Upper lobe of right lung (tissue), 1 donor: ENCODE measurements around the gene SPRR1A. TPM values are rescaled to one million over a fixed set of nuclear protein-coding genes. Genes with fewer than 3 reads are reported as not detected.

ENCODE experiments used
- ATAC-seq: fragments of 200-7000 bp; cut with Tn5 transposase; one replicate; pipeline ENCODE4 v1.9.1; 2020; ENCODE audit warnings: mild to moderate bottlenecking, moderate library complexity
- DNase-seq: peaks from one replicate; pipeline ENCODE4 v3.0.0-alpha.2; 2020
- H3K27ac ChIP-seq: fragments of 200-600 bp; one replicate; pipeline ENCODE4 v1.8.0; 2022
- H3K27me3 ChIP-seq: fragments of 200-600 bp; one replicate; pipeline ENCODE4 v1.8.0; 2022; ENCODE audit warnings: mild to moderate bottlenecking
- H3K36me3 ChIP-seq: fragments of 200-600 bp; one replicate; pipeline ENCODE4 v1.8.0; 2022
- H3K4me1 ChIP-seq: fragments of 200-600 bp; one replicate; pipeline ENCODE4 v1.8.0; 2022
- H3K4me3 ChIP-seq: fragments of 200-600 bp; one replicate; pipeline ENCODE4 v1.8.0; 2022; ENCODE audit warnings: mild to moderate bottlenecking
- H3K9me3 ChIP-seq: fragments of 200-600 bp; one replicate; pipeline ENCODE4 v1.8.0; 2022
- intact Hi-C: fragments of 100-400 bp; cut with DNase I; formaldehyde crosslinking; loops from one replicate; pipeline ENCODE4 v1.11.0; 2022
- total RNA-seq: library from RNA; stranded (reverse); fragmentation: NEBNext Ultra II Directional; extraction: Animal tissue kit (Norgen Biotek cat#: 25700); gene quantifications from one replicate; pipeline ENCODE4 v1.2.1, GENCODE V29; 2021
- TF ChIP-seq, protein P1 (sequence below): fragments of 200-600 bp; IDR thresholded peaks from one replicate; pipeline ENCODE4 v1.8.0; 2022; ENCODE audit warnings: antibody characterized with exemption
- donor health status: DM: no; HTN: yes; CAD: no; lungs with severe emphysema.

SPRR1A gene
- total RNA-seq, 1 donor from 2014 or later = not detected

DNA sequence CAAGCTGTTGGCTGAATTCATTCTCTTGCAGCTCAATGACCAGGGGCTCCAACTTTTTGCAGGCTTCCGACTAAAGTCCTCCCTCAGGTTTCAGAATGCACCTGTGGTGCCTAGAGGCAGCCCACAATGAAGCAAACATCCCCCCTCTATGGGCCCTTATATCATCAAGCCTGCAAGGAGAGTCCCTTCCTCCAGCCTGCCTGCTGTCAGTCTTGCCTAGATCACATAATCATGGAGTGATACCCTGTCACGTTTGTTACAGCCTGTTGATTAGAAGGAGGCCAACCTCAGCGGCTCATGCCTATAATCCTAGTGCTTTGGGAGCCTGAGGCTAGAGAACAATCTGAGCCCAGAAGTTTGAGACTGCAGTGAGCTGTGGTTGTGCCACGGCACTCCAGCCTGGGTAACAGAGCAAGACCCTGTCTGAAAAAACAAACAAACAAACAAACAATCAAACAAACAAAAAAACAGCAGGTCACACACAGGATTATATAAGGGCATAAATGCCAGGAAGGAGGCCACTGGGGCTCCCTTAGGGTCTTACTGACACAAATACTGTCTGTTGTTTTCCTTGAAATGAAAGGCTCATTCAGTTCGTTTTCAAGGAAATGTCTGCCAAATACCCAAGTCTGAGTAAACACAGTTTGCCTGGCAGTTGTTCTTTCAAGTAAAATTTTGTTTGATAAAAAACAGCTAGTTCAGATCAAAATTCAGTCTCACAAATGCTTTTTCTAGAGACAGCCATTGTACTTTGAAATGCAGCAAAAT lies 12.9 kb downstream of the SPRR1A start:
- no peak for ATAC-seq
- no peak for DNase-seq
- intact Hi-C loops = no loop called here

DNA sequence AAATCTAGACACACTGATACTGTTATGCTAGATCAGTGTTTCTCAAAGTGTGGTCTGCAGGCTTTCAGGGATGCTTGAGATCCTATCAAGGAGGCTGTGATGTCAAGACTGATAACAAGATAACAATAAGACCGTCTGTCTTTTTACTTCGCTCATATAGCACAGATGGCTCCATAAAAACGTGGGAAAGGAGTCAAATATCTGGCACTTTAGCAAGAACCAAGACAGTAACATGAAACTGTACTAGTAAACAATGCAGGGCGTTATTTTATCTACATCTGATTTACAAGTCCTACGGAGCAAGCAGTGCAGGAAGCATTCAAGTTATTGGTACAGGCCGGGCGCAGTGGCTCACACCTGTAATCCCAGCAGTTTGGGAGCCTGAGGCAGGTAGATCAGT lies 14.0 kb downstream of the SPRR1A start:
- no peaks in the 10 kb centered on the region for H3K27me3 ChIP-seq
- TF ChIP-seq, protein P1, sequence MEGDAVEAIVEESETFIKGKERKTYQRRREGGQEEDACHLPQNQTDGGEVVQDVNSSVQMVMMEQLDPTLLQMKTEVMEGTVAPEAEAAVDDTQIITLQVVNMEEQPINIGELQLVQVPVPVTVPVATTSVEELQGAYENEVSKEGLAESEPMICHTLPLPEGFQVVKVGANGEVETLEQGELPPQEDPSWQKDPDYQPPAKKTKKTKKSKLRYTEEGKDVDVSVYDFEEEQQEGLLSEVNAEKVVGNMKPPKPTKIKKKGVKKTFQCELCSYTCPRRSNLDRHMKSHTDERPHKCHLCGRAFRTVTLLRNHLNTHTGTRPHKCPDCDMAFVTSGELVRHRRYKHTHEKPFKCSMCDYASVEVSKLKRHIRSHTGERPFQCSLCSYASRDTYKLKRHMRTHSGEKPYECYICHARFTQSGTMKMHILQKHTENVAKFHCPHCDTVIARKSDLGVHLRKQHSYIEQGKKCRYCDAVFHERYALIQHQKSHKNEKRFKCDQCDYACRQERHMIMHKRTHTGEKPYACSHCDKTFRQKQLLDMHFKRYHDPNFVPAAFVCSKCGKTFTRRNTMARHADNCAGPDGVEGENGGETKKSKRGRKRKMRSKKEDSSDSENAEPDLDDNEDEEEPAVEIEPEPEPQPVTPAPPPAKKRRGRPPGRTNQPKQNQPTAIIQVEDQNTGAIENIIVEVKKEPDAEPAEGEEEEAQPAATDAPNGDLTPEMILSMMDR = no peak
- H3K4me3 ChIP-seq = no peak overlapping the region
- no peaks in the 10 kb centered on the region for H3K4me1 ChIP-seq
- no peaks in the 10 kb centered on the region for H3K9me3 ChIP-seq
- no peak for DNase-seq
- no peak for ATAC-seq
- no peaks in the 10 kb centered on the region for H3K36me3 ChIP-seq
- intact Hi-C loops = no loop called here
- H3K27ac ChIP-seq = no peak overlapping the region

More for the DNA sequence above, 12.9 kb downstream of the SPRR1A start:
- Histone ChIP-seq H3K4me1 (no peaks in the 10 kb centered on the region), H3K36me3 (no peaks in the 10 kb centered on the region), H3K4me3 (no peak overlapping the region), H3K9me3 (no peaks in the 10 kb centered on the region), H3K27ac (no peak overlapping the region), H3K27me3 (no peaks in the 10 kb centered on the region)
- TF ChIP-seq, protein P1 = no peak

DNA sequence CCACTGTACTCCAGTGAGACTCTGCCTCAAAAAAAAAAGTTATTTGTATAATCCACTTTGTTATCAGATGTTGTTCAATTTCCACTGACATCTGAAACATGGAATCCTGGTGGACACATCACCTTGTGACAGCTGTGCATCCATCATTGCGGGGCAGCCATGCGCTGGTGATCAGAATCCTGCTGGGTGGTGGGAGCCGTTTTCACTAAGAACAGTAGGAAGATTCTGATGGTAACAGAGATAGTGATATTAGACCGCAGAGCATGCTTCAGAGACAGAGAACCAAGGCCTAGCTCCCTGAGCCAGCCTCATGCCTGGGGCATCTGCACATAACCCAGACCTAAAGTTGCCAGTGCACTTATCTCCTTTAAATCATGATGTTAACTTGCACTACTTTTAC lies 14.6 kb downstream of the SPRR1A start:
- no peaks in the 10 kb centered on the region for H3K27me3 ChIP-seq
- TF ChIP-seq, protein P1 = no peak
- H3K9me3 ChIP-seq = no peaks in the 10 kb centered on the region
- intact Hi-C loops = no loop called here
- no peak overlapping the region for H3K27ac ChIP-seq
- ATAC-seq (no peak), DNase-seq (no peak)
- no peaks in the 10 kb centered on the region for H3K36me3 ChIP-seq
- H3K4me1 ChIP-seq = no peaks in the 10 kb centered on the region
- no peak overlapping the region for H3K4me3 ChIP-seq

DNA sequence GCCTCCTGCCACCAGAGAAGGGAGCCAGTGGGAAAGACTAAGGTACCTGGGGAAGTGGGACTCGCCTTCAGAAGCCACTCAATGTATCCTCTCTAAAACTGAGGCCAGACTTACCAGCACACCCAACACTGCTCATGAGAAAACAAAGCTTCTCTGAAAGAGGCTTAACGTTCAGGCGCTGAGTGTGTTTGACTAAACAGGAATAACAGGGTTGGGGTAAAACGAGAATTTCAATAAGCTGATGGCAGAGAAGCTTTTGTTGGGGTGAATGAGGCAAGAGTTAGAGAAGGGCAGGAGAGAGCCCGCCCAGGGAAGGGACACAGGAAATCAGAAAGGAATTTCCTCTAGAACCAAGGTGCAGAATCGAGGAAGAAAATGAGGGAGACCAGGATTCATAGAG lies 15.9 kb downstream of the SPRR1A start:
- Histone ChIP-seq H3K36me3 (no peaks in the 10 kb centered on the region), H3K9me3 (no peaks in the 10 kb centered on the region), H3K4me3 (no peak overlapping the region), H3K27me3 (no peaks in the 10 kb centered on the region), H3K27ac (no peak overlapping the region), H3K4me1 (no peaks in the 10 kb centered on the region)
- no peak for DNase-seq
- ATAC-seq = no peak
- TF ChIP-seq, protein P1 = no peak
- intact Hi-C loops = no loop called here

DNA sequence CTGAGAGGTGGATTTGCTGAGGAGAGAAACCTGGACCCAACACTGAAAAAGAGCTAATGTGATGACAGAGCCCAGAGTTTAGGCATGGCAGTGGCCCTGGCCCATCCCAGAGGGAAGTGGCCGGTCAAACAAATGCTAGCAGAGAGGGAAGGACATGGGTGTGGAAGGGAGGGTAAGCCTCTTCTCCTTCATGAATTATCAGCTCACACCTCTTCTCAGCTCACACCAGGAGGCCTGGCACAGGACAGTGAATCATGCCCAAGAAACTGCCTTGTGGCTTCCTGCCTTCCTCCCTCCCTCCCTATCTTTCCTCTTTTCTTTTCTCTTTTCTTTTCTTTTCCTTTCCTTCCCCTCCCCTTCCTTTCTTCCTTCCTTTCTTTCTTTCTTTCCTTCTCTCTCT lies 16.4 kb downstream of the SPRR1A start:
- ATAC-seq = peak; percentile 15
- Histone ChIP-seq H3K27ac (no peak overlapping the region), H3K4me1 (no peaks in the 10 kb centered on the region), H3K9me3 (no peaks in the 10 kb centered on the region), H3K27me3 (no peaks in the 10 kb centered on the region), H3K4me3 (no peak overlapping the region), H3K36me3 (no peaks in the 10 kb centered on the region)
- TF ChIP-seq, protein P1 = no peak
- intact Hi-C loops = no loop called here
- no peak for DNase-seq
